Urinary bladder (tissue), 4 donors: ENCODE results near the gene TMEM50B. TPM values are rescaled to one million over a fixed set of nuclear protein-coding genes. Genes with fewer than 3 reads are reported as not detected.
A peak's percentile ranks its signal among the peaks of the same experiment; 100 is the strongest.
"Not testable (repeated sequence)": the region's sequence is repeated elsewhere in the genome, so short reads cannot be mapped to it uniquely, and the experiment has no call there.

Source experiments
- DNase-seq: peaks from one replicate; pipeline ENCODE4 v3.0.0-alpha.2; 2015; ENCODE audit errors: extremely low spot score
- H3K27ac ChIP-seq: one replicate; pipeline ENCODE4 v1.5.1; 2013; ENCODE audit warnings: low read depth, mild to moderate bottlenecking, moderate library complexity
- H3K36me3 ChIP-seq: one replicate; pipeline ENCODE4 v1.6.1; 2013; ENCODE audit warnings: mild to moderate bottlenecking, moderate library complexity; ENCODE audit not compliant: insufficient read depth
- H3K4me1 ChIP-seq: one replicate; pipeline ENCODE4 v1.6.1; 2013; ENCODE audit warnings: mild to moderate bottlenecking, moderate library complexity; ENCODE audit not compliant: insufficient read depth
- H3K4me3 ChIP-seq: one replicate; pipeline ENCODE4 v1.5.1; 2013; ENCODE audit warnings: low read depth, low read length
- WGBS: extraction: QIAGEN DNeasy Blood & Tissue Kit; methylation state at CpG from one replicate; pipeline ENCODE4 v1.1.7; 2013; 5-methylcytosine and 5-hydroxymethylcytosine counted together
- polyA plus RNA-seq: library from polyadenylated mRNA; stranded (reverse); fragments of 200-250 nt; gene quantifications from one replicate; pipeline ENCODE4 v1.2.3, GENCODE V29; 2013
- total RNA-seq: library from RNA; depleted of rRNA; stranded (reverse); fragments of >200 nt; gene quantifications from one replicate; pipeline ENCODE4 v1.2.3, GENCODE V29; 2014
- donor health status: healthy with polysubstance abuse.
- donor health status: healthy.

TMEM50B gene
- total and polyA plus RNA-seq, 2 donors: 66.7 to 80.7 TPM

- Histone ChIP-seq H3K36me3 (peaks cover 4% of the 10 kb centered on the region), H3K4me3 (no peak overlapping the region), H3K4me1 (no peaks in the 10 kb centered on the region), H3K27ac (no peak overlapping the region)
- 96% methylated on average over 3 of the region's 3 CpGs for WGBS
- DNase-seq: no peak
Observed at GRCh38 chr21:33458861-33459260, 20.9 kb downstream of the TMEM50B start.

GRCh38 chr21:33455686-33456446 is 23.9 kb downstream of the TMEM50B start:
- Histone ChIP-seq H3K4me3 (no peak overlapping the region), H3K27ac (no peak overlapping the region), H3K36me3 (peaks cover 4% of the 10 kb centered on the region), H3K4me1 (no peaks in the 10 kb centered on the region)
- DNase-seq: no peak
- 79% methylated on average over 6 of the region's 6 CpGs for WGBS

GRCh38 chr21:33452362-33452761 is 27.4 kb downstream of the TMEM50B start:
- no peak overlapping the region for H3K4me3 ChIP-seq
- H3K27ac ChIP-seq: no peak overlapping the region
- H3K4me1 ChIP-seq: no peaks in the 10 kb centered on the region
- peaks cover 2% of the 10 kb centered on the region for H3K36me3 ChIP-seq
- 90% methylated on average over 3 of the region's 3 CpGs for WGBS
- no peak for DNase-seq

GRCh38 chr21:33451634-33452071 is 28.1 kb downstream of the TMEM50B start:
- Histone ChIP-seq H3K4me1 (no peaks in the 10 kb centered on the region), H3K36me3 (peaks cover 2% of the 10 kb centered on the region), H3K27ac (no peak overlapping the region), H3K4me3 (no peak overlapping the region)
- DNase-seq: no peak
- 76% methylated on average over 1 of the region's 1 CpG for WGBS

DNA sequence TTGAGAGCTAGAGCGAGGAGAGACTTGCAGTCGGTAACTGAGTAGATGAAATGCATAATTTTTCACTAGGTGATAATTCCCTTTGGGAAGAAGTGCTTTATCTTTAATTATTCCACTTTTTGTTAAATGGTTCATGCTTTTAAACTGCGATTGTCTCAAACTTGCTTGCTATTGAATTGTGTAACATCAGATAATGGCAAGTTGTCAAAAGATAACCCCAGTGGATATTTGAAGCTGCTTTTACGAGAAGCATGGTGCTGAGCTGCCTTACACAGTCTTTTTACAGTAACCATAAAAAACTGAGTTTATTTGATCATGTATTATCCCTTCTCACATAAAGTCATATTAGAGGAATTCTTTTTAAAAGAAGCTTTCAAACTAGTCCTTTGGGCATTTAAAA is 30.2 kb downstream of the TMEM50B start:
- H3K36me3 ChIP-seq: peaks cover under 1% of the 10 kb centered on the region
- 67% methylated on average over 4 of the region's 4 CpGs for WGBS
- no peak for DNase-seq
- no peak overlapping the region for H3K27ac ChIP-seq
- H3K4me1 ChIP-seq: no peaks in the 10 kb centered on the region
- no peak overlapping the region for H3K4me3 ChIP-seq

DNA sequence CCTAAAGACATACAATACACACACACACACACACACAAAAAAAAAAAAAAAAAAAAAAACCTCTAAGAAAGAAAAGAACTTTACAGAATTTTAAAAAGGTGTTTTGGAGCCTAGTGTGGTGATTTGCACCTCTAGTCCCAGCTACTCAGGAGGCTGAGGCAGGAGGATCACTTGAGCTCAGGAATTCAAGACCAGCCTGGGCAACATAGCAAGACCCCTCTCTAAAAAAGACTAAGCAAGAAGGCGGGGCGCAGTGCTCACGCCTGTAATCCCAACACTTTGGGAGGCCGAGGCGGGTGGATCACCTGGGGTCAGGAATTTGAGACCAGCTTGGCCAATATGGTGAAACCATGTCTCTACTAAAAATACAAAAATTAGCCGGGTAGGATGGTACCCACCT is 33.2 kb downstream of the TMEM50B start:
- not testable (repeated sequence) for H3K27ac ChIP-seq, H3K4me3 ChIP-seq, H3K4me1 ChIP-seq, DNase-seq, H3K36me3 ChIP-seq
- 96% methylated on average over 6 of the region's 6 CpGs for WGBS

DNA sequence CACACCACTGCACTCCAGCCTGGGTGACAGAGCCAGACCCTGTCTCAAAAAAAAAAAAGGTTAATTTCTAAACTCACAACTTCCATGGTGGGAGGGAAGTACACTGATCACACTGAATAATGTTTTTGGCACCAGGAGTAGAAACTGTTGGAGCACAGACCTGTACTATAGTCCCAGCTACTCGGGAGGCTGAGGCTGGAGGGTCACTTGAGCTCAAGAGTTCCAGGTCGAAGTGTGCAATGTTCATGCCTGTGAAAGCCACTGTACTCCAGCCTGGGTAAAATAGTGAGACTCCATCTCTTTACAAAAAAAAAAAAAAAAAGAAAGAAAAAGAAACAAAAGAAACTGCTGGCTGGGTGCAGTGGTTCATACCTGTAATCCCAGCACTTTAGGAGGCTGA is 35.3 kb downstream of the TMEM50B start:
- WGBS: 58% methylated on average over 2 of the region's 2 CpGs
- DNase-seq: no peak
- no peak overlapping the region for H3K27ac ChIP-seq
- H3K4me1 ChIP-seq: no peaks in the 10 kb centered on the region
- H3K36me3 ChIP-seq: no peaks in the 10 kb centered on the region
- H3K4me3 ChIP-seq: no peak overlapping the region

GRCh38 chr21:33443194-33443593 is 36.6 kb downstream of the TMEM50B start:
- no peak overlapping the region for H3K4me3 ChIP-seq
- H3K36me3 ChIP-seq: no peaks in the 10 kb centered on the region
- WGBS: 79% methylated on average over 5 of the region's 5 CpGs
- no peak for DNase-seq
- H3K27ac ChIP-seq: no peak overlapping the region
- H3K4me1 ChIP-seq: no peaks in the 10 kb centered on the region

- Histone ChIP-seq H3K4me1 (no peaks in the 10 kb centered on the region), H3K36me3 (no peaks in the 10 kb centered on the region), H3K27ac (no peak overlapping the region), H3K4me3 (no peak overlapping the region)
- WGBS: 68% methylated on average over 11 of the region's 11 CpGs
- no peak for DNase-seq
Observed at GRCh38 chr21:33441489-33442477, 38.0 kb downstream of the TMEM50B start.

- Histone ChIP-seq H3K36me3 (no peaks in the 10 kb centered on the region), H3K4me1 (no peaks in the 10 kb centered on the region), H3K4me3 (no peak overlapping the region), H3K27ac (no peak overlapping the region)
- WGBS: 75% methylated on average over 6 of the region's 6 CpGs
- DNase-seq: no peak
Observed at GRCh38 chr21:33437140-33437539, 42.6 kb downstream of the TMEM50B start.

GRCh38 chr21:33434770-33435360 is 44.9 kb downstream of the TMEM50B start:
- peaks cover 1% of the 10 kb centered on the region for H3K4me1 ChIP-seq
- no peaks in the 10 kb centered on the region for H3K36me3 ChIP-seq
- H3K27ac ChIP-seq: peak overlapping the region; percentile 38
- H3K4me3 ChIP-seq: no peak overlapping the region
- DNase-seq: no peak
- WGBS: 72% methylated on average over 5 of the region's 5 CpGs

DNA sequence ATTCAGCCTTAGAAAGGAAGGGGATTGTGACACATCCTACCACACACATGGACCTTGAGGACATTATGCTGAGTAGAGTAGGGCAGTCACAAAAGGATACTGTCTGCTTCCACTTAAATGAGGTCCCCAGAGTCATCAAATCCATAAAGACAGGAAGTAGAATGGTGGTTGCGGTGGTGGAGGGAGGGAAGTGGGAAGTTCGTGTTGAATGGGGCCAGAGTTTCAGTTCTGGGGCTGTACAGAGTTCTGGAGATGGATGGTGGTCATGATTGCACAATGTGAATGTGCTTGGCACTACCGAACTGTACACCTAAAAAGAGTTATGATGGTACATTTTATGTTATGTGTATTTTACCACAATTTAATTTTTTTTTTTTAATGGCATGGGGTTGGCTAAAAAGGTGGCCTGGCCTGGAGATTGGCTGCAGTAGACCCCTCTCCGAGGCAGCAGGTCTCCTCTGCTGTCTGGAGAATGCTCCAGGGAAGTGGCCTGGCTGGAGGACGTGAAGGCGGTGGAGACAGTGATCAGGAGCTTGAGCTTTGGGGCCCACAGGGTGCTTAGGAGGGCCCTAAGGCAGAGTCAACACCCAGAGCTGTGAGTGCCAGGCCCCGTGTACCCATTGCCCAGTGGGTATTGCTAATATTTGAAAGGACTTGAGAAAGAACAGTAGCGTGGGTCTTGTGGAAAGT is 46.2 kb downstream of the TMEM50B start:
- H3K27ac ChIP-seq: no peak overlapping the region
- H3K4me3 ChIP-seq: no peak overlapping the region
- WGBS: 85% methylated on average over 8 of the region's 8 CpGs
- H3K36me3 ChIP-seq: no peaks in the 10 kb centered on the region
- peaks cover 1% of the 10 kb centered on the region for H3K4me1 ChIP-seq
- DNase-seq: no peak

- Histone ChIP-seq H3K36me3 (no peaks in the 10 kb centered on the region), H3K4me3 (no peak overlapping the region), H3K4me1 (peaks cover 1% of the 10 kb centered on the region), H3K27ac (no peak overlapping the region)
- WGBS: 93% methylated on average over 8 of the region's 8 CpGs
- no peak for DNase-seq
Observed at GRCh38 chr21:33433001-33433400, 46.8 kb downstream of the TMEM50B start.
